K562 (cell line): ENCODE data around the gene TPSG1. TPM values are rescaled to one million over a fixed set of nuclear protein-coding genes. Genes with fewer than 3 reads are reported as not detected.

Source experiments
- ATAC-seq: fragments of 200-7000 bp; cut with Tn5 transposase; 3 replicates; pipeline ENCODE4 v1.9.1; 2020; ENCODE audit warnings: moderate library complexity
- BruUV-seq: library from RNA; stranded (reverse); fragments of 400-500 nt; replicated peaks from 2 replicates; lab custom pipeline; 2021; lab: Mats Ljungman, UMichigan
- CTCF ChIA-PET: fragments of 300-600 bp; formaldehyde crosslinking; extraction: SDS; loops from one replicate; lab custom pipeline; 2021; ENCODE audit warnings: low intra/inter-chr PET ratio; lab: Yijun Ruan, JAX
- POLR2A ChIA-PET: fragments of 300-600, 350-650 bp; sonication (Branson Sonifier 250); formaldehyde crosslinking; extraction: SDS; loops from one replicate; lab custom pipeline; 2021; ENCODE audit warnings: antibody characterized with exemption, inconsistent platforms; lab: Yijun Ruan, JAX
- DNase-seq, 4 experiments: peaks; one replicate each; pipeline versions ENCODE4 v3.0.0 to v3.0.0-alpha.2; 2011 to 2018; ENCODE audit warnings: low spot score in 3 of 4, mixed read lengths in 3 of 4; ENCODE audit errors: extremely low read depth in 1 of 4
- FAIRE-seq: peaks from 2 replicates; lab custom pipeline; 2011; peaks lifted over from hg19 to GRCh38; lab: Jason Lieb, UNC
- H2AFZ ChIP-seq: 2 replicates; pipeline ENCODE4 v1.6.0; 2011; ENCODE audit warnings: low read depth, low read length, control low read depth, inconsistent platforms
- H3K27ac ChIP-seq: fragments of 200-600 bp; 3 replicates; pipeline ENCODE4 v1.8.0; 2011; ENCODE audit warnings: low read depth, mild to moderate bottlenecking, control low read depth, inconsistent platforms, low read length, moderate library complexity, mixed read lengths; ENCODE audit errors: extremely low read depth
- H3K27me3 ChIP-seq, 2 experiments: fragments of 300-600 bp in 1 of 2; 2 replicates in 1 of 2; 3 replicates in 1 of 2; pipeline versions ENCODE4 v1.6.0 to v1.8.0; 2011; ENCODE audit warnings: inconsistent platforms in 2 of 2, low read length in 2 of 2, mild to moderate bottlenecking in 1 of 2, mixed read lengths in 1 of 2, moderate library complexity in 1 of 2; ENCODE audit not compliant: control insufficient read depth in 2 of 2, insufficient read depth in 2 of 2
- H3K36me3 ChIP-seq: fragments of 300-600 bp; 3 replicates; pipeline ENCODE4 v1.8.0; 2011; ENCODE audit warnings: mild to moderate bottlenecking, low read length, inconsistent platforms; ENCODE audit not compliant: control insufficient read depth, insufficient read depth
- H3K4me1 ChIP-seq, 2 experiments: fragments of 200-600 bp in 1 of 2; replicated peaks in 1 of 2; 2 replicates in 1 of 2; 3 replicates in 1 of 2; pipeline versions ENCODE4 v1.5.1 to v1.8.0; 2011; ENCODE audit warnings: inconsistent platforms in 2 of 2, low read length in 2 of 2, mild to moderate bottlenecking in 1 of 2, mixed read lengths in 1 of 2, moderate library complexity in 1 of 2; ENCODE audit not compliant: control insufficient read depth in 2 of 2, insufficient read depth in 2 of 2
- H3K4me2 ChIP-seq: 2 replicates; pipeline ENCODE4 v1.6.1; 2011; ENCODE audit warnings: low read length, control low read depth, inconsistent platforms, mixed read lengths; ENCODE audit not compliant: insufficient read depth
- H3K4me3 ChIP-seq: fragments of 200-600 bp; sonication (generic), shearing (Covaris generic); 2 replicates; pipeline ENCODE4 v1.5.1; 2016; ENCODE audit warnings: control low read depth, inconsistent platforms
- H3K79me2 ChIP-seq: fragments of 200-600 bp; 3 replicates; pipeline ENCODE4 v1.8.0; 2011; ENCODE audit warnings: low read length, inconsistent platforms; ENCODE audit not compliant: control insufficient read depth, insufficient read depth
- H3K9ac ChIP-seq, 2 experiments: 2 replicates each; pipeline versions ENCODE4 v1.6.0 to v1.6.1; 2011; ENCODE audit warnings: low read depth in 2 of 2, low read length in 2 of 2, control low read depth in 1 of 2, inconsistent platforms in 1 of 2, mild to moderate bottlenecking in 1 of 2, mixed read lengths in 1 of 2; ENCODE audit not compliant: insufficient read depth in 1 of 2
- H3K9me1 ChIP-seq: one replicate; pipeline ENCODE4 v1.6.0; 2011; ENCODE audit warnings: inconsistent platforms, mild to moderate bottlenecking, low read length, moderate library complexity; ENCODE audit not compliant: control insufficient read depth, insufficient read depth
- H3K9me3 ChIP-seq: replicated peaks from 2 replicates; pipeline ENCODE4 v1.5.1; 2011; ENCODE audit warnings: low read depth, low read length, inconsistent platforms; ENCODE audit not compliant: control insufficient read depth, insufficient read depth
- H4K20me1 ChIP-seq: replicated peaks from 2 replicates; pipeline ENCODE4 v1.6.1; 2011; ENCODE audit warnings: low read length, inconsistent platforms, mixed read lengths; ENCODE audit not compliant: control insufficient read depth, insufficient read depth
- ESRRA ChIP-seq: fragments of 450-650 bp; IDR thresholded peaks from 2 replicates; pipeline ENCODE4 v1.6.1; 2014; ENCODE audit warnings: low read depth, mild to moderate bottlenecking, moderate library complexity, borderline replicate concordance
- HMG20B ChIP-seq: fragments of 250-450 bp; sonication (Bioruptor Pico); IDR thresholded peaks from 2 replicates; pipeline ENCODE4 v1.5.0; 2021; ENCODE audit warnings: mild to moderate bottlenecking
- HOXB6 ChIP-seq: fragments of 250-450 bp; sonication (Bioruptor Pico); IDR thresholded peaks from 2 replicates; pipeline ENCODE4 v1.5.1; 2022; ENCODE audit warnings: mild to moderate bottlenecking, borderline replicate concordance
- MYC ChIP-seq, 2 experiments: fragments of 250-450 bp in 1 of 2; sonication (Bioruptor Pico) in 1 of 2; IDR thresholded peaks; 2 replicates each; pipeline versions ENCODE4 v1.5.1 to v1.6.1; 2012 to 2021; ENCODE audit warnings: low read depth in 2 of 2, borderline replicate concordance in 1 of 2, improper control_type of control experiment in 1 of 2, low read length in 1 of 2, mild to moderate bottlenecking in 1 of 2, moderate library complexity in 1 of 2
- NELFE ChIP-seq: IDR thresholded peaks from 2 replicates; pipeline ENCODE4 v1.6.1; 2011; ENCODE audit warnings: mild to moderate bottlenecking; ENCODE audit not compliant: insufficient read depth, insufficient read length
- SMARCE1 ChIP-seq: fragments of 450-650 bp; IDR thresholded peaks from 2 replicates; pipeline ENCODE4 v1.7.1; 2016; ENCODE audit warnings: mild to moderate bottlenecking
- SP1 ChIP-seq: sonication (generic); formaldehyde crosslinking; IDR thresholded peaks from 2 replicates; pipeline ENCODE4 v1.8.1; 2022; ENCODE audit warnings: mild to moderate bottlenecking, missing genetic modification reagents
- SREBF2 ChIP-seq: sonication (generic); formaldehyde crosslinking; IDR thresholded peaks from 2 replicates; pipeline ENCODE4 v1.4.0; 2020; ENCODE audit warnings: mild to moderate bottlenecking, missing genetic modification reagents
- ZFX ChIP-seq: sonication (generic); formaldehyde crosslinking; IDR thresholded peaks from 2 replicates; pipeline ENCODE4 v1.8.0; 2022; ENCODE audit warnings: mild to moderate bottlenecking, missing genetic modification reagents, moderate library complexity
- WGBS: fragments of 100-300 bp; shearing (Covaris generic); methylation state at CpG from one replicate; pipeline ENCODE4 v1.1.6; 2016; ENCODE audit warnings: low coverage, mixed read lengths; ENCODE audit not compliant: insufficient coverage; ENCODE audit errors: missing lambda C conversion rate; 5-methylcytosine and 5-hydroxymethylcytosine counted together
- in situ Hi-C: fragments of 300-500 bp; cut with MboI; formaldehyde crosslinking; loops from 4 replicates; pipeline ENCODE4 v1.15.0; 2018; ENCODE audit warnings: inconsistent platforms, mixed read lengths
- intact Hi-C: fragments of 100-400 bp; cut with micrococcal nuclease; formaldehyde crosslinking; loops from 2 replicates; pipeline ENCODE4 v1.14.2; 2022
- polyA plus RNA-seq, 8 experiments: library from polyadenylated mRNA; depleted of rRNA in 4 of 8; stranded (reverse) in 5 of 8; unstranded in 3 of 8; fragments of >200 nt; fragmentation: Nextera tagmentation in 2 of 8; fragmentation: Illumina TruSeq in 1 of 8; extraction: Ambion mirVana in 2 of 8; extraction: Trizol in 1 of 8; gene quantifications; 2 replicates each; pipeline versions ENCODE4 v1.2.1 to v1.2.3, GENCODE V29; 2011 to 2014; ENCODE audit warnings: inconsistent platforms in 1 of 8, missing spikeins in 1 of 8
- total RNA-seq, 7 experiments: library from RNA; depleted of rRNA in 6 of 7; stranded (reverse); fragments of >200 nt in 6 of 7; fragmentation: Illumina TruSeq in 2 of 7; extraction: Trizol in 2 of 7; gene quantifications; 2 replicates each; pipeline versions ENCODE4 v1.2.1 to v1.2.3, GENCODE V29; 2011 to 2021; ENCODE audit warnings: low replicate concordance in 1 of 7
- TF ChIP-seq, protein P1 (sequence below): sonication (generic); formaldehyde crosslinking; IDR thresholded peaks from 2 replicates; pipeline ENCODE4 v1.8.1; 2022; ENCODE audit warnings: missing genetic modification reagents

TPSG1 gene
- total and polyA plus RNA-seq, 9 of the 15 experiments (the other 6 are each of a cell fraction or from before 2014, with no cell fraction given), result not detected

DNA sequence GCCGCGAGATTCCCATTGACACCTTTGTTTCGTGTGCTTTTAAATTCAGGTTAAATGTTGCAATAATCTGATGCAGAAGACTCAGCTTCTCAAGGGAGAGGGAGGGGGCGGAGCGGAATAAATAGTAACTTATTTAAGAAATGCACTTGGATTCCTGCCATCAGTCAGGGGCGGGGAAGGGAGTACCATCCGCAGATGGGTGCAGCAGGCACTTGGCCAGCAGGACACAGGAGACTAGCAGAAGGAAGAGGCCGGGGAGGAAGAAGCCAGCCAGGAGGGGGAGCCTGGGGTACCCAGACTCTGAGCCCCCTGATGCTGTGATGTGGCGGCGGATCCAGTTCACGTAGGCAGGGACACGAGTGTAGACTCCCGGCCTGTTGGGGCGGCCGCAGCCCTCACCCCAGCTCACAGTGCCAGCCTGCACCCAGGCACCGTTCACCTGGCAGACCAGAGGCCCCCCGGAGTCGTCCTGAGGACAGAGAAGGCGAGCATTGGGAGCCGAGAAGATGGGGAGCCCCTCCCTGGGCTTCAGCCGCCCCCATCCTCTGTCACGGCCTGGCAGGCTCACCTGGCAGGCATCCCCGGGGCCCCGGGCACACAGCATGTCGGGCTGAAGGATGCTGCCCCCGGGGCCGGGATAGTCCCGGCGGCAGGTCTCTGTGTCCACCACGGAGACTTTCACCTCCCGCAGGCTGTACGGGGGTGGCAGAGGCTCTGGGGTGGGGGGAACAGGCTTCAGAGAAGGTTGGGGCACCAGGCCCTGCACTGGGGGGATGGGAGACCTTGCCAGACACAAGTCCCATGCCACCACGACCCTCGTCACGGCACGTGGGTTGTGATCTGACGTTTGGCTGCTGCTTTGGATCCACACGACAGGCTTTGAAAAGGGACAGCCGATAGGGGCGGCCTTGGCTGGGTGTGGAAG is 3.2 kb downstream of the TPSG1 start (continued):
- TF ChIP-seq HMG20B (no peak), NELFE (no peak)
- TF ChIP-seq, protein P1, sequence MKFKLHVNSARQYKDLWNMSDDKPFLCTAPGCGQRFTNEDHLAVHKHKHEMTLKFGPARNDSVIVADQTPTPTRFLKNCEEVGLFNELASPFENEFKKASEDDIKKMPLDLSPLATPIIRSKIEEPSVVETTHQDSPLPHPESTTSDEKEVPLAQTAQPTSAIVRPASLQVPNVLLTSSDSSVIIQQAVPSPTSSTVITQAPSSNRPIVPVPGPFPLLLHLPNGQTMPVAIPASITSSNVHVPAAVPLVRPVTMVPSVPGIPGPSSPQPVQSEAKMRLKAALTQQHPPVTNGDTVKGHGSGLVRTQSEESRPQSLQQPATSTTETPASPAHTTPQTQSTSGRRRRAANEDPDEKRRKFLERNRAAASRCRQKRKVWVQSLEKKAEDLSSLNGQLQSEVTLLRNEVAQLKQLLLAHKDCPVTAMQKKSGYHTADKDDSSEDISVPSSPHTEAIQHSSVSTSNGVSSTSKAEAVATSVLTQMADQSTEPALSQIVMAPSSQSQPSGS, result no peak

DNA sequence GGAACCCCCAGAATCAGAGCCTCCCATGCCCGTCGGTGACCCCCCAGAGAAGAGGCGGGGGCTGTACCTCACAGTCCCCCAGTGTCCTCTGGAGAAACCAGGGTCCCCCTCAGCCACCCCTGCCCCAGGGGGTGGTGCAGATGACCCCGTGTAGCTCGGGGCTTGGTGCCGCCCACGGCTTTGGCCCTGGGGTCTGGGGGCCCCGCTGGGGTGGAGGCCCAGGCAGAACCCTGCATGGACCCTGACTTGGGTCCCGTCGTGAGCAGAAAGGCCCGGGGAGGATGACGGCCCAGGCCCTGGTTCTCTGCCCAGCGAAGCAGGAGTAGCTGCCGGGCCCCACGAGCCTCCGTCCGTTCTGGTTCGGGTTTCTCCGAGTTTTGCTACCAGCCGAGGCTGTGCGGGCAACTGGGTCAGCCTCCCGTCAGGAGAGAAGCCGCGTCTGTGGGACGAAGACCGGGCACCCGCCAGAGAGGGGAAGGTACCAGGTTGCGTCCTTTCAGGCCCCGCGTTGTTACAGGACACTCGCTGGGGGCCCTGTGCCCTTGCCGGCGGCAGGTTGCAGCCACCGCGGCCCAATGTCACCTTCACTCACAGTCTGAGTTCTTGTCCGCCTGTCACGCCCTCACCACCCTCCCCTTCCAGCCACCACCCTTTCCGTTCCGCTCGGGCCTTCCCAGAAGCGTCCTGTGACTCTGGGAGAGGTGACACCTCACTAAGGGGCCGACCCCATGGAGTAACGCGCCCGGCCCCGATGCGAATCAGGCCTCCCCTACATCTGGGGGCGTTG is 4.0 kb downstream of the TPSG1 start:
- DNase-seq (peak in 2 of 4 experiments; percentile 41 to 46), ATAC-seq (peak; percentile 25; the same call in 2 of the 3 replicates), FAIRE-seq (no peak)
- Histone ChIP-seq H3K27me3 (peaks cover 55 to 92% of the 10 kb centered on the region in 2 experiments), H3K9me1 (no peaks in the 10 kb centered on the region), H3K4me2 (peak overlapping the region; percentile 11; the same call in 1 of the 2 replicates), H3K9ac (peak overlapping the region in 1 of 2 experiments; percentile 48; a peak in 2 of 4 replicates), H3K9me3 (no peaks in the 10 kb centered on the region), H2AFZ (no peak overlapping the region), H3K27ac (no peak overlapping the region), H3K79me2 (no peaks in the 10 kb centered on the region), H3K4me3 (peak overlapping the region; percentile 24; the same call in 1 of the 2 replicates), H4K20me1 (peaks cover 20% of the 10 kb centered on the region), H3K36me3 (no peaks in the 10 kb centered on the region), H3K4me1 (peaks cover 0 to 73% of the 10 kb centered on the region in 2 experiments; a peak in 2 of 5 replicates)
- TF ChIP-seq SMARCE1 (no peak), SP1 (0 out of 2 replicates have a peak, but pooled peaks have one; percentile 11), HOXB6 (CRISPR knock-in tag) (no peak), ESRRA (peak; percentile 77), ZFX (CRISPR knock-in tag) (no peak), SREBF2 (no peak), MYC (IDR thresholded peaks at IDR 0.05; ENCODE audit: low read depth, low read length) (no peak), MYC (CRISPR knock-in tag; IDR thresholded peaks at IDR 0.05; ENCODE audit: borderline replicate concordance, low read depth) (no peak)
- ChIA-PET CTCF (no interaction called here), POLR2A (interaction anchor here (0.7 kb wide), 1 partner anchor 148 kb away, joined by 3 read pairs; the partner anchor contains the start of gene SSTR5)
- in situ Hi-C loops (no loop called here), intact Hi-C loops (no loop called here)
- WGBS, result 6% methylated on average over 32 of the region's 48 CpGs
- BruUV-seq, result no TSS peak
